HG02623 (cell line): ENCODE measurements around the gene SBF2.
A peak's percentile ranks its signal among the peaks of the same experiment; 100 is the strongest.
"Not testable (repeated sequence)": the region's sequence is repeated elsewhere in the genome, so short reads cannot be mapped to it uniquely, and the experiment has no call there.

Source experiments
- ATAC-seq: cut with Tn5 transposase; IDR thresholded peaks from one replicate; pipeline ENCODE4 v1.9.1; 2021; ENCODE audit warnings: moderate library complexity; ENCODE audit not compliant: unreplicated experiment

SBF2 gene

DNA sequence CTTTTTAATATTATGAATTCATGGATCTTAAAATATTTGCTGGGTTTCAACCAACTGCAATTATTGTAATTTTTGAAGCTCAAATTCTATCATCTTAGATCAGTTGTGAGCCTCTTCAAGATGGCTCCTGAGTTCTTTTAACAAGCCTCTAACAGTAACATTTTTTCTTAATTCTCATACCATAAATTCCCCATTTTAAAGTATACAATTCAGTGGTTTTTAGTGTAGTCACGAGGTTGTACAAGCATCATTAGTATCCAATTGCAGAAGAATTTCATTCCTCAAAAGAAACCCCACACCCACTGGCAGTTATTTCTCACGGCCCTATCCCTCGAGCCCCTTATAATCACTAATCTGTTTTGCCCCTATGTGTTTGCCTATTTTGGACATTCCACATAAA lies 270.8 kb downstream of the SBF2 start:
- no peak for ATAC-seq

DNA sequence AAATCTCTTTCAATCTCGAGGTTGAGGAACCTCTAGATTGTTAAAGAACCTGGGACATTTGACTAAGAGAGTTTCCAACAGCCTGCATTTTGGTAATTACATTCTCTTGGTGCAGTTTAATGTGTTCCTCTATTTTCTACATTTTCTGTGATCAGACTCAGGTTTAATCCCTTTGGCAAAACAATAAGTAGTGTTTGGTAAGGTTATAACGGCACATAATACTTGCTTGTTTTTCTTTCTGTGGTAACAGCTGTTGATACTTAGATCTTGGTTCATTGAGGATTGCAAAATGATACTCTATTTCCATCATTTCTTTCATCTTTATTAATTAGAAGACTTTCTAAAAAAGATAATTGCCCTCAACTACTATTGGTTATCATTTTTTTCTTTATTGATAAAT lies 271.3 kb downstream of the SBF2 start:
- ATAC-seq = no peak

DNA sequence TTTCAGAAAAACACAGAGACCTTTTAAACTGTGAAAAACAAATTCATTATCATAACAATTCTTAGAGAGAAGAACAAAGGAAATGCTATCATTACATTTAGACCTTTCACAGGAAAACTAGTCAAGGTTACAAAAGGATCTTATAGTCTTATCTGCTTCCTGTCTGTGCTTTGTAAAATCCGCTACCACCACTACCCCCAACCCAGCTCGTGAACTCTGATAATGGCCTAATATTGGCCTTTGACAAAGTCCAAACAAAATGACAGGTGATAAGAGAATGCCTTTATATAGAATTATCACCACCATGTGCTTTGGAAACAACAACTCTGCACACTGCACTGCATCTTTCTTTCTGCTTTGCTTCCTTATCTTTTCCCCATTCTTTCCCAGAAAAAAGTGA lies 272.5 kb downstream of the SBF2 start:
- ATAC-seq = no peak

DNA sequence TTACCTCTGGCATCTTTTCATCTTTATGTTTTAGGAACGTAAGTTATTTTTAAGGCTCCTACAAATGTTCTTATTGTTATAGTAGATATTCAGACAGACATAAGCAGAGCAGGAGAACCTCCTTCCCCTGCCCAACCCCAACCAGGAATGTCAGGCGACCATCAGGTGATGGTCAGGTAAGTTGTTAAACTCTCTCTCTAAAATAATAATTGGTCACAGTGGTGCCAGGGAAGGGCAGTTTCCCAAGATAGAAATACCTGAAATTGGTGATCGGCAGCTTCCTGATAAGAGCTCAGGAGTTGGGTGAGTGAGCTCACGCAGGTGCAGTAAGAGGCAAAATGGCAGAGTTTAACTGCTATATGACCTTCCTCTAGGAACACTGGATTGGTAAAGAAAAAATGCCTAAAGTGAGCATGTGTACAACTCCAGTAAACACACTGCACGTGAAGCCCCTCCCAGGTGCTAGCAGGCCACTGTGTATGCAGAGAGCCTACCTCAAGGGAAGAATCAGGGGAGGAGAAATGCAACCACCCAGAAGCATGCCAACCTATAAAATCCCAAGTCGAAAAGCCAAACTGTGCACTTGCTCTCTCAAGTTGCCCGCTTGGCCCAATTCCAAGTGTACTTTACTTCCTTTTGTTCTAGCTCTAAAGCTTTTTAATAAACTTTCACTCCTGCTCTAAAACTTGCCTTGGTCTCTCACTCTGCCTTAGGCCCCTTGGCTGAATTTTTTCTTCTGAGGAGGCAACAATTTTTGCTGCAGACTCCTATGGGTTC lies 273.9 kb downstream of the SBF2 start:
- ATAC-seq = no peak

DNA sequence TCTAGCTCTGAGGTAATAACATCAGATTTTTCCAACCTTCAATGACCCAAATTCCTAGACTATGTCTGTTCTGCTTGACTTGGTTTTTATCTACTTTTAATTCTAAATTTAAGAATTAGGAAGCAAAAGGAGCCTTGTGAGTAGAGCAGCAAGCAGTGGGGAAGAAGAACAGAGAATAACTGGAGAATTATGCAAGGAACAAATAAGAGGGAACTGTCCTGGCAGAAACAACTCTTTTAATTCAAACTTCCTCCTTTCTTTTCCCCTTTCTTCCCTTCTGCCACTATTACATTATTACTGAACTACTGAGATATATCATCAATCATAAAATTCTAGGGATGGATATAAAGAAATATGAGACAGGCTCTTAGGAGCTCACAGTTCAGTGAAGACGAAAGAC lies 276.1 kb downstream of the SBF2 start:
- no peak for ATAC-seq

DNA sequence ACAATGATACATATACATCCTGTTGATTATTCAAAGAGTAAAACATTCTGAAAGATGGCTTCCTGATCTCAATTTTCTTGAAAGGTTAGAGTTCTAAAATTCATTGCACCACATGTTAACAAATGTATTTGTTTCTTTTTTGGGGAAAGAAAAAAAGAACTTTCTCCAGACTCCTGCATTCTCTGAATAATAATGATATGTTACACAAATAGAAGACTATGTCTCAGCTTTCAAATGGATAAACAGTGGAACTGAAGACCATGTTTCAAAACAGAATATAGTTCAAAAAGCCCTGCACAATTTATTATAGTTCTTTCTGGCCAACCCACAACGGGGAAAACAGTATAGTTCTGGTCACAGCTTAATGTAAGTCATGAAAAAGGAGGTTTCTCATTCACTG lies 277.0 kb downstream of the SBF2 start:
- no peak for ATAC-seq

DNA sequence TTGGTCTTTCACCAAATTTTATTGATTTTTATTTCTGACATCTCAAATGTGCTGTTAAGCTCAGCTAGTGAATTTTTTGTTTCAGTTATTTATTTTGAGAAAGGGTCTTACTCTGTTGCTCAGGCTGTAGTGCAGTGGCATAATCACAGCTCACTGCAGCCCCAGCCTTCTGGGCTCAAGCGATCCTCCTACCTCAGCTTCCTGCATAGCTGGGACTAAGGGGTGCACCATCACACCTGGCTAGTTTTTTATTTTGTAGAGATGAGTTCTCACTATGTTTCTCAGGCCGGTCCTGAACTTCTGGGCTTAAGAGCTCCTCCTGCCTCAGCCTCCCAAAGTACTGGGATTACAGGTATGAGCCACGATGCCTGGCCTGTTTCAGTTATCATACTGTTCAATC lies 282.0 kb downstream of the SBF2 start:
- ATAC-seq = no peak

DNA sequence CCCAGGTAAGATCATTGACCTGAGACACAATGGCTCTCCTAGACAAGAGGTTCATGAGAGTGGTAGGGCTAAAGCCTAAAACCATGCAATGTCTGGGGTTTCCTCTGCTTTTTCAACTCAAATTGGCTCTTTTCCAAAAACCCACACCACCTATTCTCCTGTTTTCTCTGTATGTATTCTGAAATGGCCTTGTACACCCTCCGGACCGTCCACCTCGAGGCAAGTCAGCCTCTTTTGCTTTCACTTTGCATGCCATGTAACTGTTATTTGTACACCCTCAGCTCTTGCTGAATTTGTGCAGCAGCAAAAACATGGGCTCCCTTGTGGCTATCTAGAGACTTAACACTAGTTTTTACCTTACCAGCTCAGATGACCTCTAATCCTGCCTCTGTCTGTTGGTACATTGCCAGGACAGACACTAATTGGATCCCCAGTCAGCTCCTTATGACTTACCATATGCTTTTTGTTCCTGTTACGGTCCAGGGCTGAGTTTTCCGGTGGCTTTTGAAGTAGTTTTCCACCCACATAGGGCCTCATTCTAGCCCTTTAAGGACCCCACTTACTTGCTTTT lies 288.0 kb downstream of the SBF2 start:
- ATAC-seq = no peak

DNA sequence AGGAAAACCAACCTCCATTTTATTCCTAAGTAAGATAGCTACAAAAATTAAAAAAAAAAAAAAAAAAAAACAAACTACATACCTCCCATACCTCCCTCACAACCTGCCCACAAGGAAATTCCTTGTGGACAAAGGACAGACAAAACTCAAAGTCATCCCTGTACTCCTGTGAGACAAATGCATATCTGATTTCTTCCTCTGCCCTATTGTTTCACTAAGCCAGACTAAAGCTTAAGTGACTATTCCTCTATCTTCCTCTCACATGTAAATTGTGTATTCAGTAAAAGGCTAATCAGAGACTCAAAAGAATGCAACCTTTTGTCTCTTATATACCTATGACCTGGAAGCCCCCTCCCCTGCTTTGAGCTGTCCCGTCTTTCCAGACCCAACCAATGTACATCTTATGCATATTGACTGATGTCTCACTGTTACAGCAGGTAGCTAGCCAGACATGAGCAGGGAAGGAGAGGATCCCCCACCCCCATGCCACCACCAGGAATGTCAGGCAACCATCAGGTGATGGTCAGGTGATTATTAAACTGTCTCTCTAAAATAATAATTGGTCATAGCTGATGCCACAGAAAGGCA lies 289.4 kb downstream of the SBF2 start:
- ATAC-seq = no peak

DNA sequence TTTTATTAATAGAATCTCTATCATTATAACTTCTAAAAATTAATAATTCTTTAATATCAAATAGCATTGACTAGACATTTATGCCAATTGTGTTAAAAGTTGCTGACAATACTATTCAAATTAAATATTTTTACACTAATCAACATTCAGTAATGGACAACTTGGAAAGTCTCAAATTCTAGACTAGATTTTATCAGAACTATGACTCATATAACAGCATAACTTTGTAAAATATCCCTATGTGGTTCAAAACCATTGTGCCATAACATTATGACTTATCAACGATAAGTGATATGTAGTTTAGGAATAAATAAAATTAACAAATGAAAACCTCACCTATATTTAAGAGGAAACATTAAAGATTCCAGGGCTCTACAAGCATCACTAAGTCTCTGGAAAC lies 291.8 kb downstream of the SBF2 start:
- ATAC-seq = no peak

DNA sequence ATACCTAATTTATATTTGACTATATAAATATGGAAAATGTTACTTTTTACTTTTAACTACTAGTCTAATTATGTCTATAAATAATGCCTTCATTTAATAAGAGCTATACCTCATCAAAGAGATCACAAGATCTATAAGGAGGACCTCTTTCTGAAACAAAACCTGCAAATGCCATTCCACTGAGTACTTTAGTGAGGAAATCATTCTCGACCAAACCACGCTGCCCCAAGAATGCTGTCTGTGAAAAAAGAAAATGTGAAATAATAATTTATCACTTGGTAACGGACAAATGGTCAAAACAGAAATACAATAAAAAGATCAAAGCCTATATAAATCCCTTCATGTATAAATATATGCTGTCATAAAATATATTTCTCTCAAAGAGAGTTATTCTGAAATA lies 301.7 kb downstream of the SBF2 start:
- ATAC-seq = no peak

DNA sequence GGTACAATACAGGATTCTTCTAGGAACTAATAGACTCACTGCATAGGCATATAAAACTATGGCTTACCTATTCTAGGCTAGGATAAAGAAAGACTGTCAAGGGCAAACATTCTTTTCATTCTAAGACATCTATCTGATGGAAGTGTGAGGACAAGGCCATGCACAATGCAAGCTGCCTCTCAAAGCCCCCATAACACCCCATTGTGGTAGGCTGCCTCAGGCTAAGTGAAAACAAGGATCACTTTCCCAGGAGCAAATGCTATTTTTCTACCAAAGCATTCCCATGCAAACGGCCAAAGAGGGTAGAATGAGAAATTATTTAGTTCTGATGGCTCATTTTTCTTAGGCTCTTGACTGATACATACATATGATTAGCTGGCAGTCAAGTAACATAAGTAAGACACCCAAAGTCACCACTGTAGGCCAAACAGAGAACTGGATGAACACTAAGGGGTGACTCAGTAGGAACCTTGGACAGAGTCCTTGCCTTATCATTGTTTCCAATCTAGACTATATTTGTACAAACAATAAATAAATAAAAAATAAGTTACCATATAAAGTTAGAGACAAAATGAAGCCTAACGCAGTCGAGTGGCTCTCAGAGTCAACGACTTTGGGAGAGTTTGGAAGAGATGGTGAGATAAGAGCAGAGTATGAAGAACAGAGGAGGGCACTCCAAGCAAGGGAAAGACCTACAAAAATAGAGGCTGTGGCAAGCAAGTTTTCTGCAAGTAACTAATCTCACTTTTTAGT lies 303.6 kb downstream of the SBF2 start:
- ATAC-seq = no peak

DNA sequence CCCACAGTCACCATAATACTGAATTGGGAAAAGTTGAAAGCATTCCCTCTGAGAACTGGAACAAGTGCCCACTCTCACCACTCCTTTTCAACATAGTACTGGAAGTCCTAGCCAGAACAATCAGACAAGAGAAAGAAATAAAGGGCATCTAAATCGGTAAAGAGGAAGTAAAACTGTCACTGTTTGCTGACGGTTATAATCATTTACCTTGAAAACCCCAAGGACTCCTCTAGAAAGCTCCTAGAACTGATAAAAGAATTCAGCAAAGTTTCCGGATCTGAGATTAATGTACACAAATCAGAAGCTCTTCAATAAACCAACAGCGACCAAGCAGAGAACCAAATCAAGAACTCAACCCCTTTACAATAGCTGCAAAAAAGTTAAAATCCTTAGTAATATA lies 306.7 kb downstream of the SBF2 start:
- ATAC-seq = not testable (repeated sequence)

DNA sequence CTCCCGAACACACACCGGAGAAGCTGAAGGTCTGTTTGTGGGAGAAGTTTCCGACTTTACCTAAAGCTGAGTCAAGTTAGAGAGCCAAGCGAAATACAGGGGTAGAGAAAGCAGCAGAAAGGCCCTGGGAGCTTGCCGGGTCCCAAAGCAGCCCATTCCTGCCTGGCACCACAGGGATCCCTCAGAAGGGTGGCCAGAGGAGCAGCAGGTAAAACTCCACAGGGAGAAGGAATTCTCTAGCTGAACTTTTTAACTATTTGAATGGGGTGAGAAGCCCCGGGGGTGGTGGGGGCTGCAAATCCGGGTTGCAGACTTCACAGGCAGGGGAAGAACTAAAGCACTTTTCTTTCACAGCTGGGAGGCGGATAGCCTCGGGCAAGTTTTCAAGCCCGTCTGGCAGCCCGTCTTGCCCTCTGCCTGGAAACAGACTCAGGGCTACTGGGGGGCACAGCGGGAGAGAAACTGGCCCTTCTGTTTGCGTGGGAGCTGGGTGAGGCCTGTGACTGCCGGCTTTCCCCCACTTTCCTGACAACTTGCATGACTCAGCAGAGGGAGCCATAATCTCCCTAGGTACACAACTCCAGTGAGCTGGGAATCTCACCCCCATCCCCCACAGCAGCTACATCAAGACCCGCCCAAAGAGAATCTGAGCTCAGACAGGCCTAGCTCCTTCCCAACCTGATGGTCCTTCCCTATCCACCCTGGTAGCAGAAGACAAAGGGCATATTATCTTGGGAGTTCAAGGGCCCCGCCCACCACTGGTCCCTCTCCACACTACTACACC lies 311.0 kb downstream of the SBF2 start:
- no peak for ATAC-seq

DNA sequence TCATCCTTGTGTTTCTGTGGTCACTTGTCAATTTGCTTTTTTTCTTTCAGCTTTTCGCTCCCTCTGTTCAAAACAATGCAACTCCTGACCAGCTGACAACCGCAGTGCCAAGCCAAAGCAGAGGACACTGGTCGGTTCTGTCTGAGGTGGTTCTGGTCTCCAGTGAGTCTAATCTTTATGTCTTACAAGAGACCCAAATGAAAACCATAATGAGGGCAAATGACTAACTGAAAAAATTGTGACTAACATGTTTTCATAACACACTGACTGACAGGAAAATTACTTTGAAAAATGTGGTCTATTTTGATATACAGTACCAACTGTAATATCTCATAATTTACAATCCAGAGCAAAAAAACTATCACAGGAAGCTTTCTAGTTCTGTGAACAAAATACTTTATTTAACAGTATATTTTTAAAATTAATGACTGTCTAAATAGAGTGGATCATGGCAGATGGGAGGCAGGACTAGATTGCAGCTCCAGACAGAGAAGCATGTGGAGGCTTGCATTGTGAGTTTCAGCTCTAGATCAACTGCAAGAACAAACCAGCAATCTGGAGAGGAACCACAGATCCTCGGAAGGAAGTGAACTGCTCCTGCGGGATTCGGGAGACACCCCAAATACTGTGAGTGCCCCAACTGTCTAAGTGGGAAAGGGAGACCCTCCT lies 311.8 kb downstream of the SBF2 start:
- no peak for ATAC-seq

DNA sequence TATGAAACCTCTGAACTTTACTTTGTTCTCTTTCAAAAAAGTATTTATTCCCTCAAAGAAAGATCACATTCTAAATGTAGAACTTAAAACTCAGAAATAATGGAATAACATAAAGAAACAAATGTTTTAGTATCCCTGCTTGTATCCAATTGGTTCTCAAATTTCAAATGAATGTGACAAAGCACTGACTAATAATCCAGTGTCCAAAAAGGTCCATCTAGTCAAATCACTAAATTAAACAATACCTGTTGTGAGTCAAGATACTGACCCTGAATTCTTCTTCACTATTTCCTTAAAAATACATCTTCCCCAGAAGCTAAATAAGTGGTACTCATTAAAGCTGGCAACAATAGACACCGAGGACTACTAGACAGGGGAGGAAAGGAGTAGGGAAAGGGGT lies 313.1 kb downstream of the SBF2 start:
- no peak for ATAC-seq

DNA sequence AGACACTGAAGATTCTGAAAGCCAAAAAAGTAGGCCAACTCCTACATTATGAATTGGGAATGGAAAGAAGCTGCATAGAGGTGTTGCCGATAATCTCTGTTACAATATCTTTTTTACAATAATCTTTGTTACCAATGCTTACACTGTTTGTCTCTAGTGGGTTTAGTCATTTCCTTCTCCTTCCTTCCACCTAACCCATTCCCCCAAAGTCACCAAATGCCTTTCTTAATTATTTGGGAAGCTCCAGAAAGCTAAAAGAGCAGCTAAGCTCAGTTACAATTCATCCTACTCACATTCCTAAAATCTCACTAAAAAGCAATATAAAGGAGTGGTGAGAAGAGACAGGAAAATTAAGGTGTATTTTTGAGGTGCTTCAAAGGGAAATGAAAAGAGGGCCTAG lies 316.5 kb downstream of the SBF2 start:
- ATAC-seq = no peak

DNA sequence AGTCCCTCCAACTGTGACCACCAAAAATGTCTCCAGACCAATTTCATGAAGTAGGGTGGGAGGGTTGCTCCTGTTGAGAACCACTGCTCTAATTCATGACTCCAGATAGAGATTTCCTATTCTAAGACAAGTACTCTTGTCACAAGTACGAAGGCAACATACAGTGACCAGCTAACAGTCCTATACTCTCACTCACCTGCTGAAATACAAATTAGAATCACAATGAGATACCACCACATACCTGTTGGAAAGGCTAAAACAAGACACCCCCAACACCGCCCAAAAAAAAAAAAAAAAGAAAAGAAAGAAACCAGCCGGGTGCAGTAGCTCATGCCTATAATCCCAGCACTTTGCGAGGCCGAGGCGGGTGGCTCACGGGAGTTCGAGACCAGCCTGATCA lies 319.6 kb downstream of the SBF2 start:
- no peak for ATAC-seq

DNA sequence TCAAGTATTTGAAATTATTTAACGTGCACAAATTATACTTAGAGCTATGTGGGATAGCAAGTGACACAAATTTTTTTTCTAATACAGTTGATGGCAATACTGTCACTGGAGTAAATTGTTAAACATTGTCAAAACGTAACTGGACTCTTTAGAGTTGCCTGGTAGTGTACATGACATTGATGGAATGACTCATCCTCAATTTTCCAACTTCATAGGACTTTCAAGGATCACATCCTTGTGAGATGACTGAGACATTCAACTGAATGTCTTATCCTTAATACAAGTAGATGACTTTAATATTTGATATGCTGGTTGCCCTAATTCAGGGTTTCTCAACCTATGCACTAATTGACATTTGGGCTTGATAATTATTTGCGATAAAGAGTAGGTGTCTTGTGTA lies 320.1 kb downstream of the SBF2 start:
- ATAC-seq = no peak

DNA sequence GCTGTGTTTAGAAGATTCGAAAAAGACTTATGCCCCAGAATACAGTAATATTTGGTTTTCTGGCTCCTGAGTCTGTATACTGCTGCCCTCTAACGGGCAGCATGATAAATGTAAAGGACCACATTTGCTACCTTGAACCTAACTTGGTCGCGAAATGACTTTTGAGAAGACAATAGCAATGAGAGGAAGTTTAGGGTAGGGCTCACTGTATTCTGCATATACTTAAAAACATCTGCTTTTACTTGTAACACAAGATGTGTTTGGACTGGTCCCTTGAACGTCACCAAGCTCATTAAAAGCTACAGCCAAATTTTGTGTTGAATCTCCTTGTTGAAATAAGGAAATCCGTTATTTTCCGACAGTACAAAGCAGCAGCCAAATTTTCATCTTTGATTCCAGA lies 321.0 kb downstream of the SBF2 start:
- peak; percentile 53 for ATAC-seq

DNA sequence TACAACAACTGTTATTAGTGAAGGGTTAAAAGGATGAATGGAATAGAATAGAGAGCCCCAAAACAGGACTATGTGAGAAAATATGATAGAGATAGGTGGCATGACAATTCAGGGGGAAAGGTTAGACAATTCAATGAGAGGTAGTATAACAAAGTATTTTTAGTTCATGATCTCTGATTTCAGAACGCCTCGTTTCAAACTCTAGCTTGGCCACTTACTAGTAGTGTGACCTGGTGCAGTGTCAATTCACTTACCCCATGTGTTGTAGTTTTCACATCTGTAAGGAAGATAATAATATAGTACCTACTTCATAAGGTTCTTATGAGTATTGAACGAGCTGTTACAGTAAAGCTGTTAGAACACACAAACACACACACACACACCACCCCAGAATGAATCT lies 322.1 kb downstream of the SBF2 start:
- ATAC-seq = no peak
